Upper lobe of left lung (tissue), 4 donors: ENCODE results near the gene ARID5A.

Source experiments
- EP300 ChIP-seq, 4 donors: sonication (generic); formaldehyde crosslinking; IDR thresholded peaks; one replicate each; pipeline ENCODE4 v1.5.1; 2017; ENCODE audit warnings: antibody characterized with exemption in 4 of 4, control low read depth in 2 of 4
- POLR2A ChIP-seq, 4 donors: fragments of 450-650 bp; IDR thresholded peaks; one replicate each; pipeline ENCODE4 v1.5.1; 2016 to 2017; ENCODE audit warnings: antibody characterized with exemption in 4 of 4, mild to moderate bottlenecking in 2 of 4
- TF ChIP-seq, protein P1 (sequence below), 6 experiments: fragments of 450-650 bp in 4 of 6; fragments of 200-600 bp in 2 of 6; sonication (generic) in 2 of 6; IDR thresholded peaks; one replicate each; pipeline ENCODE4 v1.5.1; 2016 to 2019; ENCODE audit warnings: antibody characterized with exemption in 6 of 6

- no peak for TF ChIP-seq POLR2A (IDR thresholded peaks at IDR 0.05)
- TF ChIP-seq, protein P1, sequence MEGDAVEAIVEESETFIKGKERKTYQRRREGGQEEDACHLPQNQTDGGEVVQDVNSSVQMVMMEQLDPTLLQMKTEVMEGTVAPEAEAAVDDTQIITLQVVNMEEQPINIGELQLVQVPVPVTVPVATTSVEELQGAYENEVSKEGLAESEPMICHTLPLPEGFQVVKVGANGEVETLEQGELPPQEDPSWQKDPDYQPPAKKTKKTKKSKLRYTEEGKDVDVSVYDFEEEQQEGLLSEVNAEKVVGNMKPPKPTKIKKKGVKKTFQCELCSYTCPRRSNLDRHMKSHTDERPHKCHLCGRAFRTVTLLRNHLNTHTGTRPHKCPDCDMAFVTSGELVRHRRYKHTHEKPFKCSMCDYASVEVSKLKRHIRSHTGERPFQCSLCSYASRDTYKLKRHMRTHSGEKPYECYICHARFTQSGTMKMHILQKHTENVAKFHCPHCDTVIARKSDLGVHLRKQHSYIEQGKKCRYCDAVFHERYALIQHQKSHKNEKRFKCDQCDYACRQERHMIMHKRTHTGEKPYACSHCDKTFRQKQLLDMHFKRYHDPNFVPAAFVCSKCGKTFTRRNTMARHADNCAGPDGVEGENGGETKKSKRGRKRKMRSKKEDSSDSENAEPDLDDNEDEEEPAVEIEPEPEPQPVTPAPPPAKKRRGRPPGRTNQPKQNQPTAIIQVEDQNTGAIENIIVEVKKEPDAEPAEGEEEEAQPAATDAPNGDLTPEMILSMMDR (IDR thresholded peaks at IDR 0.05) = no peak
- no peak for TF ChIP-seq EP300 (IDR thresholded peaks at IDR 0.05)
Measured at GRCh38 chr2:96539215-96539920, 2.8 kb downstream of the ARID5A start.
